NCI-H345 treated with DMSO at 0.1 percent for 48 hours (cell line): ENCODE measurements around the gene BRAF.
A peak's percentile ranks its signal among the peaks of the same experiment; 100 is the strongest.
"Not testable (repeated sequence)": the region's sequence is repeated elsewhere in the genome, so short reads cannot be mapped to it uniquely, and the experiment has no call there.

Source experiments
- DNase-seq: peaks from one replicate; lab custom pipeline; 2025; ENCODE audit not compliant: unreplicated experiment; lab: John Stamatoyannopoulos, UW

The BRAF gene

GRCh38 chr7:140881507-140882228 lies 43.1 kb downstream of the BRAF start:
- DNase-seq = no peak

- DNase-seq = no peak
Observed at GRCh38 chr7:140877249-140877524, 47.5 kb downstream of the BRAF start.

- DNase-seq = no peak
Observed at GRCh38 chr7:140876519-140877248, 48.0 kb downstream of the BRAF start.

- no peak for DNase-seq
Observed at GRCh38 chr7:140873434-140873833, 51.3 kb downstream of the BRAF start.

GRCh38 chr7:140870003-140870402 lies 54.7 kb downstream of the BRAF start:
- DNase-seq = no peak

GRCh38 chr7:140869430-140869829 lies 55.3 kb downstream of the BRAF start:
- DNase-seq = no peak

GRCh38 chr7:140867467-140868462 lies 57.0 kb downstream of the BRAF start:
- no peak for DNase-seq

- no peak for DNase-seq
Observed at GRCh38 chr7:140866926-140867325, 57.8 kb downstream of the BRAF start.

GRCh38 chr7:140864732-140865131 lies 60.0 kb downstream of the BRAF start:
- DNase-seq = no peak

- no peak for DNase-seq
Observed at GRCh38 chr7:140863867-140864266, 60.9 kb downstream of the BRAF start.

GRCh38 chr7:140863184-140863583 lies 61.5 kb downstream of the BRAF start:
- DNase-seq = no peak

GRCh38 chr7:140857048-140857447 lies 67.7 kb downstream of the BRAF start:
- no peak for DNase-seq

GRCh38 chr7:140841166-140841715 lies 83.5 kb downstream of the BRAF start:
- no peak for DNase-seq

- no peak for DNase-seq
Observed at GRCh38 chr7:140831724-140832123, 93.0 kb downstream of the BRAF start.

GRCh38 chr7:140829720-140830119 lies 95.0 kb downstream of the BRAF start:
- no peak for DNase-seq

- no peak for DNase-seq
Observed at GRCh38 chr7:140828741-140829140, 96.0 kb downstream of the BRAF start.

- not testable (repeated sequence) for DNase-seq
Observed at GRCh38 chr7:140817383-140817782, 107.3 kb downstream of the BRAF start.

- peak; percentile 10 for DNase-seq
Observed at GRCh38 chr7:140810830-140811556, 113.7 kb downstream of the BRAF start.

- DNase-seq = no peak
Observed at GRCh38 chr7:140810385-140810784, 114.3 kb downstream of the BRAF start.

GRCh38 chr7:140778975-140779374 lies 145.8 kb downstream of the BRAF start:
- no peak for DNase-seq

- DNase-seq = no peak
Observed at GRCh38 chr7:140778568-140778967, 146.2 kb downstream of the BRAF start.
